HG02763 (cell line): Measurements from ENCODE around the gene TOMM22.
"Not testable (repeated sequence)": the region's sequence is repeated elsewhere in the genome, so short reads cannot be mapped to it uniquely, and the experiment has no call there.

Experiments
- ATAC-seq: cut with Tn5 transposase; IDR thresholded peaks from one replicate; pipeline ENCODE4 v1.9.1; 2021; ENCODE audit warnings: mild to moderate bottlenecking, moderate library complexity; ENCODE audit not compliant: unreplicated experiment

Gene TOMM22

DNA sequence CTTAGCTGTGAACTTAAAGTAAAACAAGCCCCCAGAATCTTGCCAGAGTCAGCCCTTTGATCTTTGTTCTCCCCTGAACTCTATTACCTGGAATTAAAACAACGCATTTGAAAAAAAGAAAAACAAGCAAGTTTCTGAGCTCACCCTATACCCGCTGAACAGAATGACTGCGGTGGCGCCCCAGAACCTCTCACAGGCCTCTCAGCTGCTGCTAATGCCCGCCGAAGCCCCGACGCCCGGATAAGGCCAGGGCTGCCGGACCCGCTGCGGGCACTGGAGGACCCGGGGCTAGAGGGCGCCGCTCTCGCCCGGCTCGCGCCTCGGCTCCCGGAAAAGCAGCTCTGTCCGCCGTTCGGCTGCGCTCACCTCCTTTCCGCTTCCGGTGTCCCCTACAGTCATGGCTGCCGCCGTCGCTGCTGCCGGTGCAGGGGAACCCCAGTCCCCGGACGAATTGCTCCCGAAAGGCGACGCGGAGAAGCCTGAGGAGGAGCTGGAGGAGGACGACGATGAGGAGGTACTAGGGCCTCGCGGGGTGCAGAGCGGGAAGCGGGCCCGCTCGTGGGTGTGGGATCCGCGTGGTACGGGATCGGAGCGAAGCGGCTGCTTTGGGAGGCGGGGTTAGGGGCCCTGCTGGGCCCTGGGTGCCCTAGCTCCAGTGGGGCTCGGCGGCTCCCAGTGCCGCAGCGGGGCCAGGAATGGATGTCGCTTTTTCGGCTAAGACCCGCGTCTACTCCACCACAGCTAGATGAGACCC, at the start of gene TOMM22:
Gene TOMM22 (plus strand): TSS at position 376 of the 754 bp plus-strand sequence. CDS start 22 bp downstream, at position 398.
- ATAC-seq = peak; percentile 91

DNA sequence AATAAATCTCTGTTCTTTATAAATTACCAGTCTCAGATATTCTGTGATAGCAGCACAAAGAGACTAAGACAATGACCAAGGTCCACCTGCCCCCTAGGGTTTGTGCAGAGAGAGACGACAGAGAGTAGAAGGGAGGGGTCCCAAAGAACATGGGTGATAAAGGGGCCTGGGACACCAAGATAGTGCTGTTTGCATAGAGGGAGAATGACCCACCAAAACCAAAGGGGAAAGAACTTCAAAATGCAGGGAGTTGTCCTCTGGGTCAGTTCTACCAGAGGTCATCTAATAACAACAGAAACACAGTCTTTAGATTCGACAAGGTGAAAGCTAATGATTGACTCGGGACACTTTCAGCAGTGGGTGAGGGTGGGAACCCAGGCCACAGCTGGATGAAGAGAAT, 49.2 kb upstream of the TOMM22 start:
- no peak for ATAC-seq

DNA sequence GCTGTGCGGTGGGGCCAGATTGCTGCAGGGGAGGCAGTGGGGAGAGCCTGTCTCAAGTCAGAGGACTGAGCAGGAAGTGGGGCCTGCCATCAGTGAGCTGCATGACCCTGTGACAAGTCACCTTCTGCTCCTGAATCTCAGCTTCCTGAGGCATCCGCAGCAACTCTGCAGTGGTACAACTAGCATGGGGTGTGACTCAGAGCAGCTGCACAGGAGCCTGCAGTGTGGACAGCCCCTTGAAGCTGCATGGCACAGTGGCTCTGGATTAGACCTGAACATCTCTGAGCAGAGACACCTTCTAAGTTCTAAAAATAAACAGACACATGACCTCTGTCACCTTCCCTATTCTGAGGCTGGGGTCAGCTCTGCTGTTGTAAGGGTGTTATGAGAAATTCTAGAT, 43.5 kb upstream of the TOMM22 start:
- no peak for ATAC-seq

DNA sequence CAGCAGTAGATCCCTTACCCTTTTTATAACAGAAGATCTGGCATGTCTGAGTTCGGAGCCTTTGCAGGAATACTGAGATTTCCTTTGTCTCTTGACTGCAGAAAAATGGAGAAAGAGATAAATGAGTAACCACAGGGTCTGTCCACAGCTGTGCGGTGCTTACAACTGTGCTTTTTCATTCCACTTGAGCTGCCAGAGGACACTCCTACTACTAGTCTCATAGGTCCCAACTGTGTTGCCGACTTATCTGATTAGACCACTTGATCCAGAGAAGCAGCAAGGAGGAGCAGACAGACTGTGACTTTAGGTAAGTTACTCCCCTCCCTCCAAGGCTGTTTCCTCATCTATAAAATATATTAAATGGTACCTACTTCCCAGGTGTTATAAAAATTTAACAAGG, 43.0 kb upstream of the TOMM22 start:
- ATAC-seq = no peak

DNA sequence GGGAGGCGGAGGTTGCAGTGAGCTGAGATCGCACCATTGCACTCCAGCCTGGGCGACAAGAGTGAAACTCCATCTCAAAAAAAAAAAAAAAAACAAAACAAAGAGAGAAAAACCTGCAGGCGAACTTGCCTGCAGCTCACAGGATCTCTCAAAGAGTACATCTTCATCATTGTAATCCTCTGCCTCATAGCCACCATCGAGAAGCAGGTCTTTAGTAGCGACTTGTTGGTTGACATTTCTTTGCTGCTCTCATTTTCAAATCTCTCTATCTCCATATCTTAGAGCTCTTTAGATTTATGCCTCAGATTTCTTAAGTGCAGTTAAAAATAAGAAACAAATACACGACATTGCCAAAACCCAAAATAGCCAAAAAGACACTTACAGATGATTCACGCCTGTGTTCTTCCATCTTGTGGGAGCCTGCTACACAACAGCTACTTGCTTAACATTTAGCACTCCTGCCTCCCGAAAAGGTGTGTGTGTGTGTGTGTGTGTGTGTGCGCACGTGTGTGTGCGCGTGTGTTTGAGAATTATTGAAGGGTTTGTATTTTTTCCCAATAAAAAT, 40.2 kb upstream of the TOMM22 start:
- no peak for ATAC-seq

DNA sequence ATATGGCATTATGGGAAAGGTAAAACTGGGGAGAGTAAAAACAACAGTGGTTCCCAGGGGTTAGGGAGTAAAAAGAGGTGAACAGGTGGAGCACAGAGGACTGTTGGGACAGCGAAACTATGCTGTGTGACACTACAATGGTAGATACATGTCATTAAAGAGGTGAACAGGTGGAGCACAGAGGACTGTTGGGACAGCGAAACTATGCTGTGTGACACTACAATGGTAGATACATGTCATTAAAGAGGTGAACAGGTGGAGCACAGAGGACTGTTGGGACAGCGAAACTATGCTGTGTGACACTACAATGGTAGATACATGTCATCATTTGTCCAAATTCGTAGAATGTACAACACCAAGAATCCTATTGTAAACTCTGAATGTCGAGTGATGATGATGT, 37.5 kb upstream of the TOMM22 start:
- ATAC-seq = not testable (repeated sequence)

DNA sequence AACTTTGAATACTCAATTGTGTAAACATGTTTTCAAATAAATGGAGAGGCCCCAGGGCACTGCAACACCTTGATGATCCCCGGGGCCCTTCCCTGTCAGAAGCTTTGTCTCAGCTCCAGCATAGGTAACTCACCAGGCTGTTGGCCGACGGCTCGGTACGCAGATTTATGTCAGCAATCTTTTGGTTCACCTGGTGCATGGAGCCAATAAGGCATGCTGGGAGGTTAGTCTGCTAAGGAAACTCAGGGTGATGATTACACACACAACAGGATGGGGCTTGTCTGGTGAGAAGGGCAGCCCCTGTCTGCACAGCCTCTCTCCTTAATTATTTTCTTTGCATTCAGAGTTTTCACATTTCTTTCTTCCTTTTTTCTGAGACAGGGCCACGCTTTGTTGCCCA, 36.3 kb upstream of the TOMM22 start:
- ATAC-seq = no peak

DNA sequence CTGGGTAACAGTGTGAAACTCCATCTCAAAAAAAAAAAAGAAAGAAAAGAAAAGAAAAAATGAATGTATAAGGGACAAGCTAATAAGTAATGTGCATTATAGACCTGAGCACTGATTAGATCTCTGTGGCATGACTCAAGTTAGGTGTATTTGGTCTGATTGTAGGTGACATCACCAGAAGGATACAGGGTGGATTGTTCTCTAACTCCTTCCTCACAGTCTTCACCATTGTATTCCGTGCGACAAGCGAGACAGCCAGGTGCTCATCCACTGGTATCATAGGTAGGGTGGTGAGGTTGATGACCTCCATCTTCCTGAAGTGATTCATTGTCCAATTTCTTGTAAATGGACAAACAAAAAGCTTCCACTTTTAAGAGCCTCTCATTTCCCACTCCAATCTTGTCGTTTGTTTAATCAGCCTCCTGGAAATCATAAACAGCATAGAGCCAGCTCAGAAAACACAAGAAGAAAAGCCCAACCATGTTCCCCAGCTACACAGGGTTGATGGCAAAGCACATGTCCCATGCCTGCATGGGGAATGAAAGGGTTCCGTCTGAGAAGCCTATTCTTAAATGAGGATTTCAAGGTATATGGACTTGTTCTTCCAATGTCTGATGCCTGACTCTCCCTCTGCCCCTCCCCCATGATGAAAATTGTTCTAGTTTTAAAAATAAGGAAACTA, 31.8 kb upstream of the TOMM22 start:
- no peak for ATAC-seq

DNA sequence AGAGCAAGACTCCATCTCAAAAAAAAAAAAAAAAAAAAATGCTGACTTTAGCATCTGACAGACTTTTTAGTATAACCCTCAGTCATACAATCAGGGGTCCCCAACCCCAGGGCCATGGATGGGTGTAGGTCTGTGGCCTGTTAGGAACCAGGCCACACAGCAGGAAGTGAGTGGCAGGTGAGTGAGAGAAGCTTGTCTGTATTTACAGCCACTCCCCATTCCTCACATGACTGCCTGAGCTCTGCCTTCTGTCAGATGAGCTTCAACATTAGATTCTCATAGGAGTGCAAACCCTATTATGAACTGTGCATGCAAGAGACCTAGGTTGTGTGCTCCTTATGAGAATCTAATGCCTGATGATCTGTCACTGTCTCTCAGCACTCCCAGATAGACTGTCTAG, 28.9 kb upstream of the TOMM22 start:
- ATAC-seq = no peak

DNA sequence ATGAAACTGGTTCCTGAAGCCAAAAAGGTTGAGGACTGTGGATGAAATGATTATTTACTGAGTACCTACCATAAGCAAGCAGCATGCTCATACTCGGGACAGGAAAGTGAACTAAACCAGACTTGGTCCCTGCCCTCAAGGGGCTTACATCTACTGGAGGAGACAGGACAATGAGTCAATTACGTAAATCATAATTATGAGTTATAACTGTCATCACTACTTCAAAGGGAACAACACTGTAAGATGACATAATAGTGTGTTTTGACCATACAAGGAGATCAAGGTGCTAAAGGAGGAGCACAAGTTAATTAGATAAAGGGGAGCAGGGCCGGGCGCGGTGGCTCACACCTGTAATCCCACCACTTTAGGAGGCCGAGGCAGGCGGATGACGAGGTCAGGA, 28.0 kb upstream of the TOMM22 start:
- ATAC-seq = no peak

DNA sequence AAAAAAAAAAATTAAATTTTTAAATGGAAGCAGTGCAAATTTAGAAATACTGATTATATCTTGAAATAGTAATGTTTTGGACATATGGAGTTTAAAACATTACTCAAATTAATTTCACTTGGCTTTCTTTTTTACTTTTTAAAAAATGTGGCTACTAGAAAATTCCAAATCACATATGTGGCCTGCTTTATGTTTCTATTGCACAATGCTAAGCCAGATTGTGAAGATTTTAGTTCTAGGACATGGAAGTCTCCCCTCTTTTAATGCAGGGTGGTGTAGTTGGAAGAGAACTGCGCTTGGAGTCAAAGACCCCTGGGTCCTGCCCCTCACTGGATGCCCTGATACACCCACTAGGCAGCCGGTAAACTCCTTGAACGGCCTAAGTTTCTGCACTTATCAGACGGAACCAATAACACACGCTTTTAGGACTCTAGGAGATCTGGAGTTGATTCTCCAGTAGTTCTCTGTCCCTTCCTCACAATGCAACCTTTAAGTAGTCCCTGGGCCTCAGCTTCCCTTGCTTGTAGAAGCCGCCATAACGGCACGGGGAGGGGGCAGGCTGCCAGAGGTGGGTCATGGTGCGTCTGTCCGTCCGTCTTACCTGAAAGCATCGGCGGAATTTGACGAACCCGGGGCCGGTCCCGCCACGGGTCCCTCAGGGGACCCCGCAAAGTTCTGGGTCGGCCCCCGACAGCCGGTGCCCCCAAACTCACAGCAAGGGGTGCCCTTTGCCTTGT, 26.1 kb upstream of the TOMM22 start:
- ATAC-seq = no peak

DNA sequence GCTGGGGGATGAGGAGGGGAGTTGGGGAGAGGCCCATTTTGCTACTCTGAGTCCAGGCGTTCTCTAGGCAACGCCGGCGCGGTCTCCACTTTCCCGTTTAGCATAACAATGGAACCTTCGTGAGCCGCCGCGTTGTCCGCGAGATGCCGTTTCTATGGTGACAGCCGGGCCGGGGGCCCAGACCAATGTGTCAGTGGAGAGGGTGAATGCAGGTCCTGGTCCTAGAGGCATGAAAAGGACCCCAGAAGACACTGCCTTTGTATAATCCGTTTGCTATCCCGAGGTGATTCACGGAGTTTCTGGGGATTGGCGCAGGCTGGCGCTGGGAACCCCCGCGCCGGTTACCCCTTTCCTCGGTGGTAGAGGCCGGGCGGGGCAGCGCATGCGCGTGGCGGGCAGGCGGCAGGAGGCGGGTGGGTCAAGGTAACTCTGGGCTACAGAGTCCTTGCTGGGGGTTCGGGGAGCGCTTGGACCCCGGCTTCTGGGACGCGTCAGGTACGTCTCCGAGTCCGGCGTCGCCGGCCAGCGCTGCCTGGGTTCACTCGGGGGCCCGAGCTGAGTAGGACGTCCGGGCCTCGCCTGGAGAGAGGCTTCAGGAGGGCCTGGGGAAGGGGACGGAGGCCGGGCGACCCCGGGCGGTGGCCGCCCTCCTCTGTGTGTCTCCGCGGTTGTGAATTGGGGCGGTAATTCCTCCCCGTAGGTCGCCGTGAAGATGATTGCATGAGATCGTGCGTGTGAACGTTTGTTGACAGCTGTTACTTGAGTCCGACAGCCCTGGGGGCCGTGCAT, 25.3 kb upstream of the TOMM22 start, which contains the start of the genes CBY1 and FAM227A:
Gene CBY1 (plus strand): TSS at position 383 of the 789 bp plus-strand sequence. CDS start 11,417 bp downstream, outside the sequence.
Gene FAM227A (minus strand): TSS at position 137 of the 789 bp plus-strand sequence. CDS start 6,224 bp downstream, outside the sequence.
- peak; percentile 76 for ATAC-seq

DNA sequence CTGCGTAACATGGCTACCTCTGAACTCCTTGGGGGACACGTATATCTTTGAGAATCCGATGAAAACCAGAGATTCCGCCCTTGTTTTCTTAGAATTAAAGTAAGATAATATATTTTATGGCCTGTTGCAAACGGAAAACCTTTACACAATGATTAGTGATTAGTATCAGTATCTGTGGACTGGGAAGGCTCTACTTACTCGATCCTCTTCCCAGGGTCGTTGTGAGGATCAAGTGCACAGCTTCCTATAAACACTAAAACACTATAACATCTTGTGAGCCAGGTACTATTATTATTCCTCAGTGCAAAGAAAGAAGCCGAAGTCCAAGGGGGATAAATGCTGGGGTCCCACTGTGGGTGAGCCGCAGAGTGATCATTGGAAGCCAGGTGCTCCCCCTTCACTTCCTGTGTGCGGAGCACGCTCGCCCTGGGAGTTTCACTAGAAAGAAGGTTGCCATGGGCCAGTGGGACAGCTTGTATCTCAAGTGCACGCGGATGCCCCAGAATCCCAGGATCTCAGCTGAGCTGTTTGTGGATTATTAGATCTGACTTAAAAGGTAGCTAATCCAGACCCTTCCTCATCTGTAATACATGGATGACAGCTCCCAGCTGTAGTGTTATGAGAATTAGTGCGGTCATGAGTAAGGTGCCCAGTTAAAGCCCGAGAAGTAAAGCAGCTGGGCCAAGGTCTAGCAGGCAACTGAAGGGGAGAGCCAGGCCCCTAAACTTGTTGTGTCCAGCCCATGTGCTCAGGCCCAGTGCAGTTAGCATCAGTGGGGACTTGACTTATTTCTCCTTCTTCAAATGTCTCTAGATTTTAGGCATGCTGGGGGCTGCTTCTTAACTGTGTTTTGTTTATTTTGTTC, 24.5 kb upstream of the TOMM22 start:
- peak; percentile 31 for ATAC-seq

DNA sequence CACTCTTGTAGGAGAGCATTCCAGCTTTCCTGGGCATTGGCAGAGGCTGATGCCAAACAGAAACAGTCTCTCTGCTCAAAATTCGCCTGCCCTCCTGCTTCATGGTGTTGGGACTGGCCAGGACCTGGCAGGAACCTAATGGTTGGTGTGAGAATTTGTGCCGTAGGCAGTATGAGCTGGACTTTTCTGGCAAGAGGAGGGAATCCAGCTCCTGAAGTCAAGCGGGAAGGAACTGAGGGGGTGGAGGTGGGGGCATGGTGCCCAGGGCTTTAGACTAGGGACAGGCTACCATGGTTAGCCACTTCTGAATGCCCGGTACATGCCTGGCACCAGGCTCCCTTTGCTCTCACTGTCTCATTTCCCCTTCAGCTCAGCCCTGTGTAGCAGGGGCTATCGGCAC, 6.9 kb upstream of the TOMM22 start:
- no peak for ATAC-seq

DNA sequence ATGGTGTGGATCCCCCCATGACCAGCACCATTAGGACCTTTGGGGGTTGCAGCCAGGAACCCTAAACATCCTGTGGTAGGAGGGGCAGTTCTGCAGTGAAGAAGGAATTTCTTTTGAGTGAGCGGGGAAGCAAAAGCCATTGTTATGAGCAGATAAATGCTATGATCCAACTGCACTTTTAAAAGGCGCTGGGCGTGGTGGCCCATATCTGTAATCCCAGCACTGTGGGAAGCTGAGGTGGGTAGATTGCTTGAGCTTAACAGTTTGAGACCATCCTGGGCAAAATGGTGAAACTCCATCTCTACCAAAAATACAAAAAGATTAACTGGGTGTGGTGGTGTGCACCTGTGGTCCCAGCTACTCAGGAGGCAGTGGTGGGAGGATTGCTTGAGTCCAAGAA, 5.9 kb upstream of the TOMM22 start:
- ATAC-seq = no peak

DNA sequence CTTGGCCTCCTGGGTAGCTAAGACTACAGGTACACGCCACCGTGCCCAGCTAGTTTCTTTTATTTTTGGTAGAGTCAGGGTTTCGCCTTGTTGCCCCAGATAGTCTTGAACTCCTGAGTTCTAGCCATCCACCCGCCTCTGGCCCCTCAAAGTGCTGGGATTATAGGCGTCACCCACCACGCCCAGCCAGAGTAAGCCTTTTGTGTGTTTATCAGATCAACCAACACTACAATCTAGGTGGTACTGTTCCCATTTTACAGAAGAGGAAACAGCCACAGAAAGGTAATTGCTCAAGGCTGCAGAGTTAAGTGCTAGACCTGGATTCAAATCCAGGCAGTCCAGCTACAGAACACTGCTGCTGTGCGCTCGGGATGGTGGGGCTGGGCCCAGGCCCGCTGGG, 3.1 kb downstream of the TOMM22 start:
- no peak for ATAC-seq

DNA sequence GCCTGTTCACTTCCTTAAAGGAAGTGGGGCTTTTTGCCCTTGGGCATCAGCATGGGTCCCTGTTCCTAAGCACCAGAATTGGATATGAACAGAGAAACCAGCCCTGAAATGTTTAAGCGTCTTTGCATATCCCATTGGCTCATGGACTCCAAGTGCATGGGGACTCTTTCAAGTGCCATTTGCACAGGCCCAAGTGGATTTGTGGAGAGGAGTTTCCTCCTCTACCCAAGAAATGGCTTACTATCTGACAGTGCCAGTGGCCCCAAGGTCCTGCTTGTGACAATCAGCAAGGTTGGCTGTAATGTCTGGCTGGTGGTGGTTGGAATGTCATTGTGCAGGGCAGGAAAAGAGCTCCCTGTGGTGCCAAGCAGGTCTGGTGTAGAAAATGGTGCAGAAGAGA, 4.0 kb downstream of the TOMM22 start:
- ATAC-seq = no peak

DNA sequence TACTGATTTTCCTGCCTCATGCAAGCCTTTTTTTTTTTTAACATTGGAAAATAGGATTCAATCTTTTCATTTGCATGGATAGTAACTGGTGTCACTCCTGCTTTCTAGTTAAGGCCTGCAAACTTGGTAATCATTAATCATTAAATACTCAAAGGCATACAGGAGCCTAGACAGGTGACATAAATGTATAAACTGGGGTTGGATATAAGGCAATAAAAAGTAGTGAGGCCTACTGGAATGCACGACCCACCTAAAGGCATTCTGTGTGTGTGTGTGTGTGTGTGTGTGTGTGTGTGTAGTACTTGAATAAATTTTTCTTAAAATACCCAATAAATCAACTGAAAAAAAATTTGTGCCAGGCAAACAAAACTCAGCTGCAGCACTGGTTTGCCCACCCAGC, 7.9 kb downstream of the TOMM22 start:
- no peak for ATAC-seq

DNA sequence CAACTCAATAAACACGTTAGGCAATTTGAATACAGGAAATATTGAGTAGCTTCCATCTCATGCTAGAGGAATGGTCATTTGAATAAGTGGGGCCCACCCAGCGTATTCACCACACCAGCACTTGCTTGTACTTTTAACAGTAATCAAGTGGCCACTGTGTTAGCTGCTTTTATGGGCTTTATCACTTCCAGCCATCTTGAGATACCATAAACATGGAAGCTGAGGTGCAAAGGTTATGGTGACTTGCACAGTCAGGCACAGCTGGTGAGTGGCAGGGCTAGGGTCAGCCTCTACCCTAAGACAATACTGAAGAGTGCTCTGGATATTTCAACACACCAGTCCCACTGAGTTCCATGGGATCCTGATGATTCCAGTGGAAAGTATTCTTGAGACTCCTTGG, 12.3 kb downstream of the TOMM22 start:
- ATAC-seq = no peak

DNA sequence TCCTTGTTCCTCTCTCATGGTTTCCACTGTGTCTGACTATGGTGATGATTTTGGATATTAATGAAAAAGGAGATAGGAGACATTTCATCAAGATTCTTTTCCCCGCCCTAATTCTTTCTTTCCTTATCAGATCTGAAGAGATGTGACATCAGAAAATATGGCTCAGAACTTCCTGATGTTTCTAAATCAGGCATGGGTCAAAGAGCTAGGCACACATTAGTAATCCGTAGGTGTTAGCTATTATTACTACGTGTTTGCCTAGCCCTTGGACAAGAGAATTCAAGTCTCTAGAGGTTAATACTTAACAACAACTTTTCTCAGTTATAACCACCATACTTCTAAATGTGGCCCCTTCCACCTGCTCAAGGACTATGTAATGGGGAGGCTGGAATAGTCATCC, 13.2 kb downstream of the TOMM22 start:
- no peak for ATAC-seq
